Stimulated activated CD4-positive, alpha-beta T cell treated with anti-CD3 and anti-CD28 coated beads, Interleukin-4, amount 100 ng/mL, for 4 hours (primary cell): ENCODE results near the gene CMTM7.
"Not testable (repeated sequence)": the region's sequence is repeated elsewhere in the genome, so short reads cannot be mapped to it uniquely, and the experiment has no call there.

Source experiments
- DNase-seq, 2 experiments: peaks; one replicate each; pipeline ENCODE4 v3.0.0-alpha.2; 2020

CMTM7 gene

DNA sequence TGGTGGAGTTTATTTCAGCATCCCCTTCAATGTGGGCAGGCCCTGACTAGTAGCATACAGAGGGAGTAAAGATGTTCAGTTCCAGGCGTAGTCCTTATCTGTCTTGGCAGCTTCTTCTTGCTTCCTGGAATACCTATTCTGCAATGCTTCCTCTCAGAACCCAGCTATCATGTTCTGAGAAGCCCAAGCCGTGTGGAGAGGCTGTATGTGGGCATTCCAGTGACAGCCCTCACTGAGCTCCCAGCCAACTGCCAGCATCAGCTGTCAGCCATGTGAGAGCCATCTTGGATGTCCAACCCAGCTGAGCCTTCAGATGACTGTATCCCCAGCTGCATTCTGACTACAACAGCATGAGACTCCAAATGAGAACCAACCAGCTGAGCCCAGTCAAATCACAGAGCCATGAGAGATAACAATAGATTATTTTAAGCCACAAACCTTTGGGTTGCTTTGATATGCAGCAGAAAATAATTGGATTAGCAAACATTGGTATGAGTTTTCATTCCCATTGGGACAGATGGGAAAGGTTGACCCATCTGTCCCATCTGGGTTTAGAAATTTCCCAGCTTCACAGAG is 8.4 kb upstream of the CMTM7 start:
- DNase-seq: no peak

DNA sequence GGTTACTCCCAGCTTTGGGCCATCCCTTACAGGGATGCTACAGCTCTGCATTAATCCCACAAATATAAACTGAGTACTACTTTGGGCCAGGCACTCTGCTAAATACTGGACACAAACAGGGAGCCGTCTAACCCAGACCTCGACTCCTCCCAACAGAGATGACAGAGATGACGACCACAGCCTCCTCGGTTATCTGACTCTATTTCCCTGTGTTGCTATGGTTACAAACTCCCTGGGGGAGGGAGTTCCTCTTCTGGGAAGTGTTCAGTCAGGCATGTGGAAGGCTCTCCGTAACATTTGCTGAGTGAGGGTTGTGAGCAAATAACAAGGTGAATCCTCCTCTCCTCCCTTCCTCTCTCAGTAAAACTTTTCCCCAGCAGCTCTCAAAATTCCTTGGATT is 6.7 kb upstream of the CMTM7 start:
- no peak for DNase-seq

DNA sequence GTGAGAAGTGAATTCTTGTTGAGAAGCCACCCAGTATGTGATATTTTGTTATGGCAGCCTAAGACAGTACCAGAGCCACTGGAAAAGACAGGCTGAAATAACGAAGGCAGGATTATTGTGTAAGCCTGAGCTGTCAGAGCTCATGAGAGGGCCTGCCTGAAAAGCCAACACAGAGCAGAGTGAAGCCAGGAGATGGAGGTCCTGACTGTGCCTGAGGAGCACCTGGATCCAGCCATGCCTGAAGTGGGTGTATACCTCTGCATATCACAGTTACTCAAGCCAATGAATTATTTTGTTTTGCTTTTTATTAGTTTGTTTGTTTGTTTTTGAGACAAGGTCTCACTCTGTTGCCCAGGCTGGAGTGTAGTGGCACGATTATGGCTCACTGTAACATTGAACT is 4.1 kb upstream of the CMTM7 start:
- no peak for DNase-seq

DNA sequence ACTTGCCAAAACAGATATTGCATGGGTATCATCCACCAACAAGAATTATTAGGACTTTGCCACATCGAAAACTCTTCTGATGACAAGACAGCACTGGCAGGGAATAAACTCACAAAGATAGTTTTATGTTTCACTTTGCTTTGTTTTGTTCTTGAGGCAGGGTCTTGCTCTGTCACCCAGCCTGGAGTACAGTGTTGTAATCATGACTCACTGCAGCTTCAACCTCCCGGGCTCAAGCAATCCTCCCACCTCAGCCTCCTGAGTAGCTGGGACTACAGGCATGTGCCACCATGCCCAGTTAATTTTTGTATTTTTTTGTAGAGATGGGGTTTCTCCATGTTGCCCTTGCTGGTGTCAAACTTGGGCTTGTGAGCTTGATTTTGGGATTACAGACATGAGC is 2.1 kb upstream of the CMTM7 start:
- DNase-seq: not testable (repeated sequence)

DNA sequence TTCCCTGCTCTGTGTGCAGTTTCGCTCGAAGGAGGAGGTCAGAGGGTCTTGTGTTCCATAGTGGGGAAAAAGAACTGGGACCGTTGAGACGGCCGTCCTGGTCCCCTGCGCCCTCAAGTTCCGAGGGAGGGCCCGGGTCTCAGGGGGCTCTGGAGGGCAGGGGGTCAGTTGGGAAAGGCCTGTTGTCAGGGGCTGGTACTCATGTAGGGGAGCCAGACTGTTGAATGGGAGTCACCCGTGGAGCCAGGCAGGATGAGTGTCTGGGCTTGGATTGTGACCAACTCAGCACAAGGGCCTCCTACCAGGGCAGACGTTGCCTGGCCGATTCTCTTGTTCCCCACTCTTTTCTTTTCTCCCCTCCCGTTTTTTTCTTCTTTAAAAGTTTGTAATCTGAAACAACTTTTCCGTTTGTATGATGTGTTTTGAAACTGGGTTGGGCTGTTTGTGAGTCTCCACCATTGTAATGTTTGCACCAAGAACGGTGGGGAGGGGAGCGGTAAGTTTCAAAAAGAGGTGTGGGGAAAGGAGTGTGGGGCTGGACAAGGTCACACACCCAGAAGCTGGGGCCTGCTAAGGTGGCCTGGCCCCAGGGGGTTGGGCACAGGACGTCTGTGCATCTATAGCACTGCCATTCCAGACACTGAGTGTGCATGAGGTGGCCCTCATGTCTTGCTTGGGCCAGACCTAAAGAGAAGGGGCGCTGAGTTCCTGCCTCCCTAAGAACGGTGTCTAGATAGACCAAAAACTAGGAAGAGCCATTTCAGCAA is 1.1 kb downstream of the CMTM7 start:
- peak in 1 of 2 experiments; percentile 14 for DNase-seq

DNA sequence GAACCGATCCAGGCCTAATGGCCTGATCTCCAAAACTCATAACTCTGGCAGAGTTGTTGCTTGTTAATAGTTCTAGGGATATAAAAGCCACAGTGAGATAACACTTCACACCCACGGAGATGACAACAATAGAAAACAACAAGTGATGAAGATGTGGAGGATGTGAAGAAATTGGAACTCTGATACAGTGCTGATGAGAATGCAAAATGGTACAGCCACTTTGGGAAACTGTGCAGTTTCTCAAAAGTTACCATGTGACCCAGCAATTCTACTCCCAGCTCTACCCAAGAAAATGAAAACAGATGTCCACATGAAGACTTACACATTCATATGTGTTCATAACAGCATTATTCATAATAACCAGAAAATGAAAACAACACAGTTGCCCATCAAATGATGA is 3.8 kb downstream of the CMTM7 start:
- no peak for DNase-seq

DNA sequence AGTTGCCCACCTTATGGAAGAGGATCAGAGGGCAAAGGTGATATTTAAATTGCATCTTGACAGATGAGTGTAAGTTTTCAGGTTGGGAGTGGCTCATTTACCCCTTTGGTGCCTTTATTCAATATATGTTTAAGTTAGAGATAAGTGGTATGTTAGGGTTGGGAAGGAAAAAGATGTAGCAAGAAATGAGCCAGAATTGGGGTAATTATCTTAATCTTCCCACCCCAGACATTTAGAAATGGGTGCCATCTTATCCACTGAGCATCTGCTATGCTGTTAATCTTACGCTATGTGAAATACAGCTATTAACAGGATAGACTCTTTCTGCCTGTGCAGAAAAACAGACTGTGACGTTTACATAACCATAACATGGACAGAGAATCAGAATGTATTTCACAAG is 6.3 kb downstream of the CMTM7 start:
- no peak for DNase-seq

DNA sequence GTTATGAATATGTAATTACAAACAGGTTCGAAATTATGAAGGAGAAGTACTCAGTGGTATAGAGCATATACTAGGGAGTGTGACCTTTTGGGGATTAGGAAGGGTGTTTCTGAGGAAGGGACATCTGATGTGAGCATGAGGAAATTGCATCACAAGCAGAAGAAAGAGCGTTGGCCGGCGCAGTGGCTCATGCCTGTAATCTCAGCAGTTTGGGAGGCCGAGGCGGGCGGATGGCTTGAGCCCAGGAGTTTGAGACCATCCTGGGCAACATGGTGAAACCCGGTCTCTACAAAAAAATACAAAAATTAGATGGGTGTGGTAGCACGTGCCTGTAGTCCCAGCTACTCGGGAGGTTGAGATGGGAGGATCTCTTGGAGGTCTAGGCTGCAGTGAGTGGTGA is 6.9 kb downstream of the CMTM7 start:
- DNase-seq: no peak

DNA sequence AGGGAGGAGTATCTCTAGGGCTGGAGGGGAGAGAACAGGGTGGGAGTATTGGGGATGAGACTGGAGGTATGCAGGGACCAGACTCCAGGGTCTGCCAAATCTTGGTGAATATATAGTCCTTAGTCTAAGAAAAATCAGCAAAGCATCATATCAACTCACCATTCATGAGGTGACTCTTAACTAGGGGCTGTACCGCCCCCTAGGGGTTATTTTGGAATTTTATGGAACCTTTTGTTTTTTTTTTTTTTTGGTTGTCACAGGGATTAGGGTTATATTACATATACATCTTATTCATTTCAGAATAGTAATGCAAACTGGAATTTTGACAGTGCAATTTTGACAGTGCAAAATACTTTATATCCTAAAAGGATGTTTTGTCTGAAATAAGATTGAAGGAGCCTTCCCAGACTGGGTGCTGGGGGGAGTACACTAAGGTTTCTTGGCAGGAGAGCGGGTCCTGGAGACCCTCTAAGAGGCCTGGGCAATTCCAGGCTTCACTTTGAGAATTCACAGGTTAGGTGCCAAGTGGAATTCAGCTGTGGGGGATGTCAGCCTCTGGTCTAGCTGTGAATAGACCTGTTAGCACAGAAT is 7.5 kb downstream of the CMTM7 start:
- no peak for DNase-seq

DNA sequence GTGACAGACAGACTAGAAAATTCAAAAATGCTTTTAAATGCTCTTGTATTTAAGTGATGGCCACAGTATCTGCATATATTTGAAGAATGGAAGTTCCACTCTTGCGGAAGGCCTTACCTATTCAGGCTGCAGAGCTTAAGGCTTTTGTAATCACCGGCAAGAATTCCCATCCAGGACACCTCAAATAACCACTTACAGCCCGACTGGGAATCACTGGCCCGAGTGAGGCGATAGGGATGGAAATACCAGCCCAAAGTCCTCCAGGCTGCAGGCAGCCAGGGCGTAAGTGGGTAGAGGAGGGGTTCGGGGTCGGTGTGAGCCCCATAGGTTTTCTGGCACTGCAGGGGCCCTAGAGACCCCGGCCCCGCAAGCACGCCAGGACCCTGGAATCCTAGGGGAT is 9.5 kb downstream of the CMTM7 start:
- no peak for DNase-seq

DNA sequence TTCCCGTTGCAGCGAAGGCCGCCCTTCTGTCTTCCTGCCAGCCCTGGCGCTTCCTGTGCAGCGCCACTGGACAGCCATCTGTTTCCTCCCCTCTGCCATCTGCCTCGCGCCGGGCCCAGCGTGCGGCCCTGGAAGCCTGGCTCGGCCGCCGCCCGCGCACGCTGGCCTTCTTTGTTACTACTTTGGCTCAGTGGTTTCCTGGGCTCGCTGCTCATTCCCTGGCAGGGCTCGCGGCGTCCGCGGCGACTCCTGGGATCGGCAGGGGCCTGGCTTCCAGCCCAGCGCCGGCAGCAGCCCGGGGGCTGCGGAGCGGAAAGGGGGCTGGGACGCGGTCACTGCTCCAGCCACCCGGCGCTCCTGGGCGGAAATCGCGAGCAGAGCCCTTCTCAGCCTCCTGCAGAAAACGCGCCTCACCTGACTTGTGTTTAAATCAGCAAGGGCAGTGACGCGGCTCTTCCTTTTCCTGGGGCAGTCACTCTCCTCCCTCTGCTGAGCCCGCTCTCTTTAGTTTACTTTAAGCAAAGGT is 10.0 kb downstream of the CMTM7 start:
- peak; percentile 46 to 55 for DNase-seq

DNA sequence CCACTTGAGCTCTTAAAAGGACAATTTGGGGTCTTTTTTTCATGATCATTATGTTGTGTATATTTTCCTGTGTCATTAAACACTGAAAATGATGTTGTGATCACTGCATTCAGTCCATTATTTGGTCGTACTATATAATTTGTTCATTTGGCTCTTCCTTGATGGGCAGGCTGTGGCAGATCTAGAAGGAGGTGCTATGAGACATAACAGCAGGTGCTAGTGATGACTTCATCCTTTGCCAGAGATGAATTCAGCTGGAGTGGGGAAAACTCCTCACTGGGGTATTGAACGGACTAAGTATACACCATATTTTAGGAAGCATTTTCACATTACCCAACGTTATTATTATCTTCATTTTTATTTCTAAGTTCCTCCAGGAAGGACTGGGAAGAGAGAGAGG is 12.0 kb downstream of the CMTM7 start:
- no peak for DNase-seq

DNA sequence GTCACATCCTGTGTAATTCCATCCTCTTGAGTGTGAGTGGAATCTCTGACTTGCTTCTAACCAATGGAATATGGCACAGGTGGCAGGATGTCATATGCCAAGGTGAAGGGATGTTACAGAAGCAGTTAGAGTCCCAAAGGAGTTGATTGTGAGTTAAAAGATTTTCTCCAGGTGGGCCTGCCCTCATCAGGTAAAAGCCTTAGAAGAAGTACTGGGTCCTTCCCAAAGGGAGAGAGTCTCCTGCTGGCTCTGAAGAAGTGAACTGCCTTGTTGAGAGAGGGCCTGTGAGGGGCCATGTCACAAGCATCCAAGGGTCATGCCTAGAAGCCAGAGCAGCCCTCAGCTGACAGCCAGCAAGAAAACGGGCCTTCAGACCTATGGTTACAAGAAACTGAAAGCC is 13.1 kb downstream of the CMTM7 start:
- DNase-seq: no peak

DNA sequence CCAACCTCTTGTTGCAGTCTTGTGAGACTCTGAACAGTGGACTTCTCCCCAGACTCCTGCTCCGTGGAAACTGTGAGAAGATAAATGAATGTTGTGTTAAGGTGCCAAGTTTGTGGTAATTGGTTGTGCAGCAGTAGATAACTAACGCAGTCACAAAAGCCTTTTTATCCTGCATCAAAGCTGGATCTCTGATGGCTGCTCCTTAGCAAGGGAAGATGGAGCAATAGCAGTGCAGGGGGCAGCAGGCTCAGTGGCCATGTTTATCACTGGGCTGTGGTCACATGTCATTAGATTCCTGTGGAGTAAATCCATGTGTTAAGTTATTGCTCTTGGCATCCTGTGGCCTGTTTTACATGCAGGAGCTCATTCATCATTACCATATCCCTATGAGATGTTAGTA is 13.5 kb downstream of the CMTM7 start:
- no peak for DNase-seq

DNA sequence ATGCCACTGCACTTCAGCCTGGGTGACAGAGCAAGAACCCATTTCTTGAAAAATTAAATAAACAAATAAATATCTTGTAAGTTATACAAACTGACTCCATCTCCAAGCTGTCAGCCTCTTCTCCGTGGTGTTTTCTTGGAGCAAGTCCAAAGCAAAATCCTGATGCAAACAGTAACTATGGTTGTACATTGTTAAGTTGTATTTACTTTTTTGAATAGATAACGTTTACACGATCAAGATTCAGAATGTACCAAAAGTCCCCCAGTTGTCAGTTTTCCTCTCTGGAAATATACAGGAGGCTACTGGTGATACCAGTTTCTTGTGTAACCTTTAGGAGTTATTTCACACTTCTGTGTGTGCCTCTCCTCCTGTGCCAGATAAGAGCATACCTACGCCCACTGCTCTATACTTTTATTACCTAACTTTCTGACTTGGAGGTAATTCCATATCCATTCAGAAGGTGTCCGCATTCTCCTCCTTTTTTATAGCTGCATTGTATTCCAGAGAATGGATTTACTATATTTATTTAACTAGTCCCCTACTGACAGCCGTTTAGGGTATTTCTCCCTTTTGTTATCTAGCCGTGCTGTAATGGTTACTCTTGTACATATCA is 14.2 kb downstream of the CMTM7 start:
- DNase-seq: no peak

DNA sequence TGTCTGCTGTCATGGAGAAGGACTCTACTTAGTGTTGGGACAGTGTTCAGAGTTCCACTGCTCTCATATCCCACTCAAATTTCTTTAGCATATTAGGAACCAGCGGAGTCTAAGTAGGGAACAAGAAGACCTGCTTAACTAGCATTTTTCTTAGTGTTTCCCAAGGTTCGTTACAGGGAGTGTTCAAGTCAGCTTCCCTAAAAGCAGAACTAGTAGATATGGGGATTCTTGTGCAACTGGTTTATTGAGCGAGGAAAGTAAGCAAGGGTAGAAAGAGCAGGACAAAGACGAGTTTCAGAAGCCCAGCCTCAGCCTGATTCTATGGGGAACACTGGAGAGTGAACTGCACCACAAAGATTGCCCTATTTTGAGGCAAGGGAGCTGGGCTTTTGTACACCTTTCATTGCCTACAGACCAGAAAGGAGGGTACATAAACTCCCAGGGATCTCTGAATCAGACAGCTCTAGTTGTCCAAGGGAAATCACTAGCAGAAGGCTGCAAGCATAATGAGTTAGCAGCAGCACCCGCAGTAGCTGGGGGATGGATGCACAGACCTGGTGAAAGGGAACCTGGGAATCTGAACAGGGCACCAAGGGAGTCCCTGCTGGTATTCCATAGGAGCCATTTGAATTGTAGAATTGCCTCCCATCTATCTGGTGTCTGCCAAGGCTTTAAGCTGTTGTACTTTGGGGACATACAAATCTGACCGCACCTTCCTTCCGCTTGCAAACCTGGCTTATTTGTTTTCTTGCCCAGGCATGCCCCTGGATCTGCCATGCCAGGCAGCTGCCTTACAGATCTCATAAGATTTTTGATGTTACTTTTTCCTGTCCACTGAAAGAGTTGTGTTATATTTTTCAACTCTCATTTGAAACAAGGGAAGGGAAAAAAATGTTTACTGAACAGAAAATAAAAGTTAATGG is 15.1 kb downstream of the CMTM7 start:
- no peak for DNase-seq

DNA sequence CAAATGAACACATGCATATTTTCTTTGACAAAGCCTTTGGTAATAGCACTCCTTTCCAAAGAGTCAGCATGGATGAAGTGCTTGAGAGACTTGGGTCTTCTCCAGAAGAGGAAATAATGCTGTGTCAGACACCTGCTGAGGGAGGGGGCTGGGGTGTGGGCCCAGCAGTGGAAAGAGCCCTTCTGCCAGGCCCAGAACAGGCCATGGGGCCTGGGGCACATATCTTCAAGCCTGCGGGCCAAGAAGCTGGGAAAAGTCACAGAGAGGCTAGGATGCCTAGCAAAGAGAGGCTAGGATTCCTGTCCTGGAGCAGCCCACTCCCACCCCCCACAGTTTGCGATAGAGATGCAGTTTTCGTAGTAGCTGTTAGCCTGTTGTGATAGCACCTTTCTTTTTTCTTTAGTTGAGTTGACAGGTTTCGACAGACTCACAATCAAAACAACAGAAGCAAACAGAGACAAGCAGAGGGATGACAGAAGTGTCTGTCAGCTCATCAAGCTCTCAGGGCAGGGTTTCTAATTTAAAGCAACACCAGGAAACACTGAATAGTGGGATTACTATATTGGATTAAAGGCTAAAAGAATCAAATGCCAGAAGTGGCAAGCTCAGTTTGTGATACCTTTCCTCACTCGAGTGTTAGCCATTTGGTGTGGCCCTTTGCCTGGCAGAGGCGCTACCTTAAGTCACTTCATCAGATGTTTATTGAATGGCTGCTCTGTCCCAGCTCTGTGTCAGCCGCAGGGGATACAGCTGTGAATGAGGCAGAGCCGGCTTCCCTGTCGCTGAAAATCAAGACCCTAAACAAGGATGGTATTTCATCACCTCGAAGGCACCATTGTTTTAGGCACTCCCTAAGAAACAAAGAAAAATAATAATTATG is 19.0 kb downstream of the CMTM7 start:
- DNase-seq: no peak

DNA sequence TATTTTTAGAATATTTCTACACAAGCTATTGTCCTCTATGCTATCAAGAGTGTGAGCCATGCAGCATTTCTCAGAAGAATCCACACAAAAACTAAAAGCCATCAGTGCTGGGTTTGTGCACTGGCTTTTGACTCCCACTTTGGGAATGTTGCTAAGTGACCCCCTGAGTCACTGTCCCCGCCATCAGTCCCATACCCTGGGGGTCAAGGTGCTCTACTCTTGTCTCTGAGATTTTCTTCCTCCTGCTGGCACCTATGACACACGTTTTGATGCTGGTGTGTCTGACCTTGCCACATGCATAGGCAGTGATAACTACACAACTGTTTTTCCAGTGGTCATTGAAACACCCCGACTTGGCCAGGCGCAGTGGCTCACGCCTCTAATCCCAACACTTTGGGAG is 19.8 kb downstream of the CMTM7 start:
- no peak for DNase-seq

DNA sequence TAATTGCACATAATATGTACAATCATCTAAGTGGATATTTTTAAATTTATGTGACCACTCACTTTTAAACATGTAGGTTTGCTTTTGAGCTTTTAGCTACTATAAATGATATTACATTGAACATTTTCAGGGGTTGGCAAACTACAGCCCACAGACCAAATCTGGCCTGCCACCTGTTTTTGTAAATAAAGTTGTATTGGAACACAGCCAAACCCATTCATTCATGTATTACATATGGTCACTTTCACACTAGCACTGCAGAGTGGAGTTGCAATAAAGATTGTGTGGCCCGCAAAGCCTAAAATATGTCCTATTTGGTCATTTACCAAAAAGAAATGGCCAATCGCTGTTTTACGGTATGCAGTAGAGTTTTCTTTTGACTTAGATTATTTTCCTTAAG is 21.2 kb downstream of the CMTM7 start:
- no peak for DNase-seq

DNA sequence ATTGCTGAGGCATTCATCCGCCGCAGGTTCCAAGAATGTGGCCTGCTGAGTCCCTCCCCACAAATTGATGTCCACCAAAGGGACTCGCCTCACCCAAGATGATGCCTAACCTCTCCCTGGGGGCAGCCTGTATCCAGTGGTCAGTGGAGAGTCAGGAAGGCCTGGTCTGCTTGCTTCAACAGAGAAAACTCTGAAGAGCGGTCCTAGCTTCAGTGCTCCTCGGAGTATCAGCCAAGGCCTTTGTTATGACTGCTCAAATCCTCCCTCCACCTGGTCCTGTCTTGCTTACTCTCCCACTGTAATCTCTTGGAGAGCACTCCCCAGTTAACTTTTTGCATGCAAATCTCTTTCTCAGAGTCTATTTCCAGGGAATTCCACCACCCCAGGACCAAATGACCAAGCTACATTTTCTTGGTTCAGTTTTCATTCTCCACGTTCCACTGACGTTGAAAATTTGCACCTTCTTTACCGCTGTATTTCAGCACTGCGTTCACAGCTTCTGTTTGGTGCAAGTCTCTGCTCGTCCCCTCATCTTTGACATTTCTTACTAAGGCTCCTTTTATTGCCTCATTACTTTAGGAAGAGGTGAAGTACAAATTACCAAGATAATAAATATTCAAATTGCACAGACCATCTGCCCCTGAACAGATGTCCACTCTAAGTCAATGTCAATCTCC is 22.3 kb downstream of the CMTM7 start:
- no peak for DNase-seq
